Naive thymus-derived CD8-positive, alpha-beta T cell (primary cell): Measurements from ENCODE around the gene EGFLAM. TPM values are rescaled to one million over a fixed set of nuclear protein-coding genes. Genes with fewer than 3 reads are reported as not detected.

ENCODE experiments used
- ATAC-seq, 2 donors: fragments of 150-1000 bp; cut with Tn5 transposase in 1 of 2; sonication (Bioruptor Pico), chemical (Tn5 transposase) in 1 of 2; 1 replicate in 1 of 2; 2 replicates in 1 of 2; pipeline ENCODE4 v1.10.0; 2021; ENCODE audit warnings: mild to moderate bottlenecking in 2 of 2, moderate library complexity in 2 of 2
- POLR2A ChIA-PET: fragments of 350-600 bp; sonication (Branson Sonifier 250); formaldehyde crosslinking; loops from one replicate; lab custom pipeline; 2021; ENCODE audit warnings: antibody characterized with exemption; lab: Charles Lee
- DNase-seq, 10 donors: peaks; one replicate each; pipeline versions ENCODE4 v3.0.0 to v3.0.0-alpha.2; 2020 to 2022
- H3K27ac Mint-ChIP-seq, 10 donors: one replicate each; pipeline ENCODE4 v1.8.0; 2020 to 2022; ENCODE audit warnings: mild to moderate bottlenecking in 10 of 10, mixed read lengths in 10 of 10, moderate library complexity in 4 of 10, inconsistent platforms in 1 of 10
- H3K27me3 Mint-ChIP-seq, 5 donors: one replicate each; pipeline ENCODE4 v1.8.0; 2021 to 2022; ENCODE audit warnings: mixed read lengths in 5 of 5
- H3K36me3 Mint-ChIP-seq, 3 donors: one replicate each; pipeline ENCODE4 v1.8.0; 2020 to 2022; ENCODE audit warnings: mixed read lengths in 3 of 3, mild to moderate bottlenecking in 2 of 3, inconsistent platforms in 1 of 3
- H3K4me1 Mint-ChIP-seq, 4 donors: one replicate each; pipeline ENCODE4 v1.8.0; 2021 to 2022; ENCODE audit warnings: mixed read lengths in 4 of 4
- H3K4me3 Mint-ChIP-seq, 10 donors: one replicate each; pipeline ENCODE4 v1.8.0; 2020 to 2022; ENCODE audit warnings: mild to moderate bottlenecking in 10 of 10, mixed read lengths in 10 of 10, moderate library complexity in 6 of 10, inconsistent platforms in 1 of 10
- H3K9me3 Mint-ChIP-seq, 9 donors: one replicate each; pipeline ENCODE4 v1.8.0; 2020 to 2022; ENCODE audit warnings: mixed read lengths in 9 of 9, mild to moderate bottlenecking in 3 of 9, inconsistent platforms in 1 of 9, moderate library complexity in 1 of 9
- polyA plus RNA-seq, 3 donors: library from polyadenylated mRNA; unstranded; fragments of 300-500 nt; fragmentation: Illumina TruSeq; gene quantifications; one replicate each; pipeline ENCODE4 v1.2.3, GENCODE V29; 2021
- total RNA-seq, 8 experiments: library from RNA in 2 of 8; stranded (reverse) in 2 of 8; gene quantifications; one replicate each; pipeline ENCODE4 v1.2.3 and lab custom pipeline; 2021 to 2026

Gene EGFLAM
- total and polyA plus RNA-seq, 5 experiments from 2014 or later = not detected

DNA sequence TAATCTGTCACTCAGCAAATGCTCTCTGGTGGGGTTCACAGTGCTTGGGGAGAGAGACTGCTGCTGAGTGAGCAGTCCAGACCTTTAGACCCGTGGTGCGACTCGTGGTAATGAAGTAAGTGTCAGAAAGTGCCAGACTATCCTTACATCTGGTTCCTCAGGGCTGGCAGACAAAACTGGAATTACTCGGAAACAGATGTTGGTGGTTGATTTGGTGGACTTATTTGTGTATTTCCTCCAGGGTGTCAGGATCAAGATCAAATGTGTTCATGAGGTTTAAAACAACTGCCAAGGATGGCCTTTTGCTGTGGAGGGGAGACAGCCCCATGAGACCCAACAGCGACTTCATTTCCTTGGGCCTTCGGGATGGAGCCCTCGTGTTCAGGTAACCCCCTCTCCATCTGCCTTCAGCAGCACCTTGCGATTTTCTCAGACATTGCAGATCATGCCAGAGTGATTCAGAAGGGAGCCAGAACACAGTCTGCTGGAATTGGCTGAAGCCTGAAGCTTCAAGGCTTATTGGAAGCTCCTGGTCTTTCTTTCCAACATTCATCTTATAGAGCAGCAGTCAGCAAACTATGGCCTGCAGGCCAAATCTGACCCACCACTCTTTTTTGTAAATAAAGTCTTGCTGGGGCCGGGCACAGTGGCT, 192.8 kb downstream of the EGFLAM start:
- peaks cover 0 to 6% (median 0%) of the 10 kb centered on the region in 3 donors for H3K36me3 Mint-ChIP-seq
- H3K27ac Mint-ChIP-seq = no peak overlapping the region
- no peaks in the 10 kb centered on the region for H3K9me3 Mint-ChIP-seq
- peaks cover 23 to 48% (median 39%) of the 10 kb centered on the region in 4 donors for H3K4me1 Mint-ChIP-seq
- no peak for DNase-seq
- ATAC-seq = no peak
- H3K27me3 Mint-ChIP-seq = peaks cover 52 to 89% (median 69%) of the 10 kb centered on the region in 5 donors
- POLR2A ChIA-PET = no interaction called here
- H3K4me3 Mint-ChIP-seq = peak overlapping the region in 1 of 10 donors; percentile 29

DNA sequence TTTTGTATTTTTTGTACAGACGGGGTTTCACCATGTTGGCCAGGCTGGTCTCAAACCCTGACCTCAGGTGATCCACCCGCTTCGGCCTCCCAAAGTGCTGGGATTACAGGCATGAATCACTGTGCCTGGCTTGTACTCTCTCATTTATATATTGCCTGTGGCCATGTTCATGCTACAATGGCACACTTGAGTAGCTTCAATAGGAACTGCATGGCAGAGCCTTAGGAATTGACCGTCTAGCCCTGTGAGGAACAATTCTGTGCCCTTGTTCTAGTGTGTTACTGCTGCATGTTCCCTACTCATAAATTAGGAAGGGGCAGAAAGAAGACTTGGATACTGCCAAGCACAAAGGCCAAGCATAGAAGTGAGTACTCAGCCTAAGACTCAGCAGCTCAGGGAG, 193.8 kb downstream of the EGFLAM start:
- ATAC-seq = no peak
- Mint-ChIP-seq H3K27me3 (peaks cover 54 to 89% (median 70%) of the 10 kb centered on the region in 5 donors), H3K4me1 (peaks cover 23 to 48% (median 39%) of the 10 kb centered on the region in 4 donors), H3K9me3 (no peaks in the 10 kb centered on the region), H3K36me3 (no peaks in the 10 kb centered on the region), H3K27ac (no peak overlapping the region), H3K4me3 (no peak overlapping the region)
- DNase-seq = no peak
- POLR2A ChIA-PET = no interaction called here

DNA sequence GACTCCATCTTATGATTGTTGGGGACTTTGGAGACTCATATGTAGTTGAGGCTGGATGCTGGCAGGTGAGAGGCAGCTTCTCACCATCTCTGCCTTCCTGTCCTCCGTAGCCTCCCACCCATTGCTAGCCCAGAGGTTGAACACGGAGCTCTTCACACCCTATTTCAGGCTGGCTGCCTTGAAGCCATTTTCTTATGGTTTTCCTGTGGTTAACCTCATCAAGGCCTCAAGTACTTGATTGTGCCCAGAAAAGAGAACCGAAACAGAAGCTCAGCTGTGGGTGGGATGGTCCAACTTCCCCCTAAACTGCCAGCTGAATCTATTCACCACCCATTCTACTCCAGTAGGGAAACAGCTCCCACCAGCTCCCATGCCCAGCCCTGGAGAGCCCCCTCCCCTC, 195.1 kb downstream of the EGFLAM start:
- Mint-ChIP-seq H3K4me1 (peaks cover 23 to 48% (median 39%) of the 10 kb centered on the region in 4 donors), H3K9me3 (peaks cover 0 to 2% (median 0%) of the 10 kb centered on the region in 9 donors), H3K36me3 (no peaks in the 10 kb centered on the region), H3K27ac (peak overlapping the region in 6 of 10 donors; percentile 2 to 80 (median 24)), H3K4me3 (peak overlapping the region; percentile 16 to 86 (median 52)), H3K27me3 (peaks cover 59 to 89% (median 72%) of the 10 kb centered on the region in 5 donors)
- POLR2A ChIA-PET = interaction anchor here (1.3 kb wide), 1 partner anchor 11 kb away, joined by 4 read pairs; no protein-coding TSS in a partner anchor
- DNase-seq (peak in 9 of 10 donors; percentile 13 to 86 (median 73)), ATAC-seq (peak; percentile 98 to 99)

DNA sequence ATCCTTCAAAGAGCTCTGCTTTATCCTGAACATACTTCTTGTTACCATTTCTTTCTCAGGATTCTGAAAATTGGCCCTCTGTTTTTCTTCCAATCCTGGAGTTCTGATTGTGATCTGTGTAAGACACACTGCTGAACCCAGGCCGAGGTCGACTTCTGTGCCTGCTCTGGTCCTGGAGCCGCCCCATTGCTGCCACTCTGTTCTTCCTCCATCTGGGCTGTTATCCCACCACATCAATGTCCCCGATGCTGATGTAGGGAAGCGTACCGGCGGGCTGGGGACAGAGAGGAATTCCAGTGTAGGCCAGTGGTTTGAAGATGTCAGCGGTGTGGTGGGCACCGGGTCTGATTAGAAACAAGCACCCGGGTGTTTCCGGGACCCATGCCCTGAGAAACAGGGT, 195.6 kb downstream of the EGFLAM start:
- Mint-ChIP-seq H3K27me3 (peaks cover 58 to 89% (median 69%) of the 10 kb centered on the region in 5 donors), H3K36me3 (no peaks in the 10 kb centered on the region), H3K4me1 (peaks cover 23 to 48% (median 39%) of the 10 kb centered on the region in 4 donors), H3K4me3 (peak overlapping the region; percentile 16 to 86 (median 52)), H3K27ac (peak overlapping the region in 3 of 10 donors; percentile 35 to 80 (median 72)), H3K9me3 (peaks cover 0 to 2% (median 0%) of the 10 kb centered on the region in 9 donors)
- POLR2A ChIA-PET = interaction anchor here (1.3 kb wide), 1 partner anchor 12 kb away, joined by 4 read pairs; no protein-coding TSS in a partner anchor
- ATAC-seq = no peak
- no peak for DNase-seq

DNA sequence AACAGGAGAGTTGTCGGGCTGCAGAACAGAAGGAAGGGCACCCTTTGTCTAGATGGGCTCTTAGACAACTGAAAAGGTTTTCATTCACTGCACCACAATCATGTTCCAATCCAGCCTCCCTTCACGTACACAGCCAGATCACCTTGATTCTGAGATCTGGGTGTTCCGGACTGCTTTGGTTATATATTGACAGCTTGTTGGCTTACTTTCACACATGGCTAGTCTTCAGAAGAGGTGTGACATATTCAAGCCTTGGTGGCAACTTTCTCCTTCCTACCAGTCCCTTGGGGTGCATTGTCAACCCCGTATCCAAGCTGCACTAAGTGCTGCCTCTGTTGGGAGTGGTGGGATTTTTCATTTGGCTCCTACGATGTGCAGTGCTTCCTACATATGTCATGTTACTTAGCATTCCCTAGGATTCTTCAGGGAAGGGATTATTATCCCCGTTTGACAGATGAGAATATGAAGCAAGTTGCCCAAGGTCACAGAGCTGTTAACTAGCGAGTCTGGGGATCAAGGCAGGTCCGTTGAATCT, 197.5 kb downstream of the EGFLAM start:
- H3K36me3 Mint-ChIP-seq = peaks cover 0 to 12% (median 0%) of the 10 kb centered on the region in 3 donors
- peaks cover 0 to 5% (median 0%) of the 10 kb centered on the region in 9 donors for H3K9me3 Mint-ChIP-seq
- POLR2A ChIA-PET = no interaction called here
- H3K4me3 Mint-ChIP-seq = peak overlapping the region in 1 of 10 donors; percentile 31
- peaks cover 57 to 89% (median 69%) of the 10 kb centered on the region in 5 donors for H3K27me3 Mint-ChIP-seq
- no peak overlapping the region for H3K27ac Mint-ChIP-seq
- H3K4me1 Mint-ChIP-seq = peaks cover 20 to 42% (median 38%) of the 10 kb centered on the region in 4 donors
- peak in 1 of 10 donors; percentile 16 for DNase-seq
- ATAC-seq = no peak

DNA sequence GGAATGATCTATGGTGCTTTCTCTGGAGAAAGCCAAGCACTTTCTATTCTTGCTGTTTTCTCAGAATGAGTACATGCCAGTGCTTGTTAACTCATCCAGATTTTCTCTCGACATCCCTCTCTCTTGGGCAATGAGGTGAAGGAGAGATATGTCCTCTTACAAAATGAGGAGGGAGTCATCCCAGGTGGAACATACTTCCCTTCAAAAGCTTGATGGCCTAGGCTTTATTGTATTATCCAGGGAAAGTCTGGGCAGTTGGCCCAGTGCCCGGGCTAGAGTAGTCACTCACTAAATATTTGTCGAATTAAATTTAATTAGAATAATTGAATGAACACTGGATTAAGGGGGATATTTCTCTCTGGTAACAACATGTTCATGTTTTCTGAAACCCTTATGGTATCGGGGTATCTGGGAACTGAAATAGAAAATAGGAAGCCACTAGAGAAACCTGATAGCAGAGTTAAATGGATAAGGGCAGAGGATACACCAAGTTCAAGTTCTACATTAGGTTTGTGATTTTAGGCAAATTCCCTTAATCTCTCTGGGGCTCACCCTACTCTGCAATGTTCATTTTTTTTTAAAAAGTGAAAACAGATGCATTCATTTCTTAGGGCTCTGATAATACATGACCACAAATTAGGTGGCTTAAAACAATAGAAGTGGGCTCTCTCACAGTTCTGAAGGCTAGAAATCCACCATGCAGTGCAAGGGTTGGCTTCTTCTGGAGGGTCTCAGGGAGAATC, 198.5 kb downstream of the EGFLAM start:
- POLR2A ChIA-PET = no interaction called here
- peaks cover 52 to 84% (median 66%) of the 10 kb centered on the region in 5 donors for H3K27me3 Mint-ChIP-seq
- peaks cover 19 to 40% (median 36%) of the 10 kb centered on the region in 4 donors for H3K4me1 Mint-ChIP-seq

DNA sequence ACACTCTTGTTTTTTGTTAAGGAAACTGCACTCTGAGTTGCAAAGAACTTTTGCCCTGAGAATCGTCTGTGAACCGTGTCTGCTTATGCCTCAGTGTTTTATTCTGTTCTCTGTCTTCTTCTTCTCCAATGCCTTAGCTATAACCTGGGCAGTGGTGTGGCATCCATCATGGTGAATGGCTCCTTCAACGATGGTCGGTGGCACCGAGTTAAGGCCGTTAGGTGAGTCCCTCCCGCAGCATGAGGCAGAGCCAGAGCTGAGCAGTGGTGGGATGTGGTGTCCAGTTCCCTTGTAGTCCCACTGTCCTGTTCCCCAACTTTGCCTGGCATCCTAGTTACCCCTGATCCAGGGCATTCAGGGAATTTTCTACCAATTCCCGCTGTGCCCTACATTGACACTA, 199.8 kb downstream of the EGFLAM start:
- peaks cover 0 to 5% (median 0%) of the 10 kb centered on the region in 9 donors for H3K9me3 Mint-ChIP-seq
- H3K4me1 Mint-ChIP-seq = peaks cover 15 to 35% (median 27%) of the 10 kb centered on the region in 4 donors
- DNase-seq = no peak
- no peak for ATAC-seq
- no peak overlapping the region for H3K4me3 Mint-ChIP-seq
- no peak overlapping the region for H3K27ac Mint-ChIP-seq
- POLR2A ChIA-PET = interaction anchor here (0.6 kb wide), 1 partner anchor 22 kb away, joined by 3 read pairs; no protein-coding TSS in a partner anchor
- H3K36me3 Mint-ChIP-seq = peaks cover 0 to 12% (median 0%) of the 10 kb centered on the region in 3 donors
- H3K27me3 Mint-ChIP-seq = peaks cover 57 to 70% (median 68%) of the 10 kb centered on the region in 5 donors

More for the DNA sequence above, 198.5 kb downstream of the EGFLAM start:
- DNase-seq = no peak
- ATAC-seq = no peak
- Mint-ChIP-seq H3K36me3 (peaks cover 0 to 12% (median 0%) of the 10 kb centered on the region in 3 donors), H3K4me3 (no peak overlapping the region), H3K27ac (no peak overlapping the region), H3K9me3 (peaks cover 0 to 5% (median 0%) of the 10 kb centered on the region in 9 donors)

DNA sequence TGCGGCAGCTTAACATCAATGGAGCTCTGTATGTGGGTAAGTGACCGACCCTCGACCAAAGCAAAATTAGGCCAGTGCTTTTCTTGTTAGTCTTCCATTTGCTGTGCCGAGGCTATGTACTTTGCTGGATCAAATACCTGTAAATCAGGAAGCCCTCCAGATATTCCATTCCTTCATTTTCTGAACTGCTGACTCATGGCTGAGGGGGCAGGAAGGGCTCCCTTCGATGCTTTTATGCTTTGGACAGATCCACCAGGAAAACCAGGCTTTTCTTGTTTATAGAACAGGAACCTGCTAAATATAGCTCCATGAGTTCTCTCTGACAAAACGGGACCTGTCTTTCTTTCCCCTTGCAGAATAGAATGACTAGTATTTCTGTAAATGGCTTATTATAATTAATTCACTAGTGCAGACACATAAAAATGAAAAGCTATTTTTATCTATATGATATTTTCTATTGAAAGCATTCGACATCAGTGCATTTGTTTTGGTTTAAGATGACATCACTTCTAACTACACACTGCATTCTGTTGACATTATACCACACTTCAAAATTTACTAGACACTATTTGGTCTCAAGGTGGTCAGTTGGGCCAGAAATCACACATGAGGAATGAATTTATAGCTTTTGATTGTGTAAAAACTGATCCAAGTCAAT, 204.7 kb downstream of the EGFLAM start:
- H3K4me3 Mint-ChIP-seq = no peak overlapping the region
- DNase-seq = no peak
- peaks cover 0 to 12% (median 0%) of the 10 kb centered on the region in 3 donors for H3K36me3 Mint-ChIP-seq
- H3K27ac Mint-ChIP-seq = no peak overlapping the region
- H3K27me3 Mint-ChIP-seq = peaks cover 29 to 47% (median 42%) of the 10 kb centered on the region in 5 donors
- peaks cover 0 to 6% (median 3%) of the 10 kb centered on the region in 4 donors for H3K4me1 Mint-ChIP-seq
- ATAC-seq = no peak
- H3K9me3 Mint-ChIP-seq = peaks cover 0 to 5% (median 0%) of the 10 kb centered on the region in 9 donors
- POLR2A ChIA-PET = no interaction called here

DNA sequence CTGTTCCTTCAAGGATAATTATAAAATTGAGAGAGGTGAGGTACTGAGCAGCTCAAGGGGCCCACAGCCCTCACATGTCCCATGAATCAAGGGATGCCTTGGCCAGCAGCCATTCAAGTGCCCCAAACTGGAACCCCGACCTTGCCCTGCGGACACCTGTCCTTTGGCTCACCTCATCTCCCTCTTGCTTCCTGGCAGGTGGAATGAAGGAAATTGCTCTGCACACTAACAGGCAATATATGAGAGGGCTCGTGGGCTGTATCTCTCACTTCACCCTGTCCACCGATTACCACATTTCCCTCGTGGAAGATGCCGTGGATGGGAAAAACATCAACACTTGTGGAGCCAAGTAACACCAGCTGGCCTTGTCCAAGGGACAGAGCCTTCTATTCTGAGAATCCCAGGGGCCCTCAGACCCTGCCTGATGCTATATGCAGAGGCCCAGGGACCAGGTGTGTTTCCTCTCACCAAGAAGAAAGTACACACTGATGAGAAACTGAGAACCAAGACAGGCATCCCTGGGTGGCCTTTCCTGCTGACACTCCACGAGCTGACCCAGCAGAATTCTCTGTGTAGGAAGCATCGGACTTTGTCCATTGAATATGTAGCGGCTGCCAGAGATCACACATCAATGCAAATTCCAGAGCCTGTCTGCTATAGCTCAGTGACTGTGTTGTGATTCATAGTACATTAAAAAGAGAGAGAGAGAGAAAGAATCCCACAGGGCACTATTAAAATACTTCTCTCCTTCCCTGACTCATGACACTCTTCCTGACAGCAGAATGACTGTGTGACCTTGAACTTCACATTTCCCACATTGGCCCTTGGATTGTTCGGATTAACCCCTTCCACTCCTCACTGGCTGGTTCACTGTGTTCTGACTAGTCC, 205.5 kb downstream of the EGFLAM start:
- peaks cover 21 to 47% (median 42%) of the 10 kb centered on the region in 5 donors for H3K27me3 Mint-ChIP-seq
- no peak overlapping the region for H3K27ac Mint-ChIP-seq
- ATAC-seq (no peak), DNase-seq (no peak)
- H3K9me3 Mint-ChIP-seq = peaks cover 0 to 5% (median 0%) of the 10 kb centered on the region in 9 donors
- POLR2A ChIA-PET = no interaction called here
- no peak overlapping the region for H3K4me3 Mint-ChIP-seq
- H3K36me3 Mint-ChIP-seq = peaks cover 0 to 12% (median 0%) of the 10 kb centered on the region in 3 donors
- peaks cover 0 to 6% (median 3%) of the 10 kb centered on the region in 4 donors for H3K4me1 Mint-ChIP-seq

DNA sequence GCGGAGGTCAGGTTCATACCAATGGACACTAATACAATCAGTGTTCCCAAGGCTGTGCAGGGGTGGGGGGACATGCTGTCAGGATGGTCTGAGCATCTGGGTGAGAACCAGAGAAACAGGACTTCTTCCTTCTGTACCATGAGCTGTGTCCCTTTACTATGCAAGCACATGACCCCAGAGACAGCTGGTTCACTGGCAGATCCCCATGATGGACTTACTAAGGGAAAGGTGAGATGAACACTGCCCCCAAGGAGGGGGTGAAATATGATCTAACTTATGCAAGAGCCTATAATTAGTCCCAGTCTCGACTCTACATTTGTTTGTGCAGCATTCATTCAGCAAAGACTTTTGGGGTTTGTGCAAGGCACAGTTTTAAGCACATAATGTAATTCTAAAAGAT, 206.7 kb downstream of the EGFLAM start:
- Mint-ChIP-seq H3K36me3 (peaks cover 0 to 4% (median 0%) of the 10 kb centered on the region in 3 donors), H3K9me3 (peaks cover 0 to 3% (median 0%) of the 10 kb centered on the region in 9 donors), H3K4me1 (peaks cover 0 to 6% (median 3%) of the 10 kb centered on the region in 4 donors), H3K27ac (no peak overlapping the region), H3K4me3 (no peak overlapping the region), H3K27me3 (peaks cover 10 to 46% (median 41%) of the 10 kb centered on the region in 5 donors)
- ATAC-seq = no peak
- POLR2A ChIA-PET = no interaction called here
- DNase-seq = no peak

DNA sequence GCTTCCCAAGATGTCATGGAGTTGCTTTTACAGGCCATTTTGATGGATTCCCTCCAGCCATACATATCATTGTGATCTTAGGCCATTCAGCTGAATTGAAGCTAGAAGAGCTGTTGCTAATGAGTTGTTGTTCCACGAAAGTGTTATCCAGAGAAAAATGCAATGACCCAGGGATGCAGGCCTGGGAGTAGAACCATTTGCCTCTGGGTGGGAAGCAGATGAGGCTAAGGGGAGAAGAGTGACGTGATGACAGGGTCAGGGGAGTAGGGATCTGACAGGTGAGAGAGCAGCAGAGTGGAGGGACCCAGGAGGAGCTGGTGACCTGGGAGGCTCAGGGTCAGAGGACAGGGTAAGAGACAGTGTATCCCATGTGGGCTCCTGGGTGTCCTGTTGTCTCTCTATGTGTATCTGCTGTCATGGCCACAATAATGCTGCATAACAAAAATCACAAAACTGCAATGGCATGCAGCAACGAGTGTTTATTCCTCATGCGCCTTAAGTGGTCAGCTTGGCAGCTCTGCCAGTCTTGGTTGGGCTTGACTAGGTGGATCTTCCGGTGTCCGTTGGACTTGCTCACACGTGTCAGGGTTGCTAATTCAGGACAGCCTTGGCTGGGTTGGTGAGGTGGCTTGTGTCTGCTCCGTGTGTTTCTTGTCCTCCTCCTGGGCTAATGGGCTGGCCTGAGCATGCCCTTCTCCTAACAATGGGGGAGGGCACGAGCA, 207.5 kb downstream of the EGFLAM start:
- no peak for DNase-seq
- peaks cover 2 to 42% (median 39%) of the 10 kb centered on the region in 5 donors for H3K27me3 Mint-ChIP-seq

More for the DNA sequence above, 207.5 kb downstream of the EGFLAM start:
- ATAC-seq = no peak
- peaks cover 0 to 3% (median 0%) of the 10 kb centered on the region in 9 donors for H3K9me3 Mint-ChIP-seq
- H3K4me3 Mint-ChIP-seq = no peak overlapping the region
- no peaks in the 10 kb centered on the region for H3K36me3 Mint-ChIP-seq
- H3K27ac Mint-ChIP-seq = no peak overlapping the region
- POLR2A ChIA-PET = no interaction called here
- H3K4me1 Mint-ChIP-seq = peaks cover 0 to 6% (median 2%) of the 10 kb centered on the region in 4 donors
